GM23338 (cell line): ENCODE results near the gene TOGARAM1. TPM values are rescaled to one million over a fixed set of nuclear protein-coding genes. Genes with fewer than 3 reads are reported as not detected.

ENCODE experiments used
- ATAC-seq: fragments of 200-7000 bp; cut with Tn5 transposase; 3 replicates; pipeline ENCODE4 v1.9.1; 2020
- DNase-seq: peaks from one replicate; pipeline ENCODE4 v3.0.0-alpha.2; 2015; ENCODE audit warnings: low spot score
- H2AFZ ChIP-seq: fragments of 200-600 bp; sonication (generic); 2 replicates; pipeline ENCODE4 v1.8.0; 2016; ENCODE audit warnings: antibody characterized with exemption, mild to moderate bottlenecking, moderate library complexity
- H3F3A ChIP-seq: fragments of 200-600 bp; sonication (generic); replicated peaks from 2 replicates; pipeline ENCODE4 v1.8.0; 2017; ENCODE audit warnings: antibody characterized with exemption, mixed run types, low read depth
- H3K27ac ChIP-seq: fragments of 200-600 bp; sonication (generic); 2 replicates; pipeline ENCODE4 v1.6.1; 2016; ENCODE audit warnings: low read depth
- H3K27me3 ChIP-seq: fragments of 200-600 bp; sonication (generic); 2 replicates; pipeline ENCODE4 v1.8.0; 2016; ENCODE audit warnings: mild to moderate bottlenecking, mixed run types, moderate library complexity; ENCODE audit not compliant: insufficient read depth
- H3K36me3 ChIP-seq: fragments of 200-600 bp; sonication (generic); 2 replicates; pipeline ENCODE4 v1.8.0; 2016; ENCODE audit warnings: mild to moderate bottlenecking; ENCODE audit not compliant: insufficient read depth
- H3K4me1 ChIP-seq: fragments of 200-600 bp; sonication (generic); 2 replicates; pipeline ENCODE4 v1.8.0; 2016; ENCODE audit warnings: mild to moderate bottlenecking, moderate library complexity; ENCODE audit not compliant: insufficient read depth
- H3K4me2 ChIP-seq: fragments of 200-600 bp; sonication (generic); 2 replicates; pipeline ENCODE4 v1.7.1; 2017; ENCODE audit warnings: mixed run types
- H3K4me3 ChIP-seq: fragments of 200-600 bp; sonication (generic); 2 replicates; pipeline ENCODE4 v1.6.1; 2016; ENCODE audit warnings: mixed run types
- H3K79me2 ChIP-seq: fragments of 200-600 bp; sonication (generic); replicated peaks from 2 replicates; pipeline ENCODE4 v1.8.0; 2017; ENCODE audit warnings: mild to moderate bottlenecking; ENCODE audit not compliant: insufficient read depth
- H3K9me2 ChIP-seq: fragments of 200-600 bp; sonication (generic); 2 replicates; pipeline ENCODE4 v1.8.0; 2017; ENCODE audit not compliant: insufficient read depth
- H4K20me1 ChIP-seq: fragments of 200-600 bp; sonication (generic); replicated peaks from 2 replicates; pipeline ENCODE4 v1.8.0; 2017; ENCODE audit warnings: mild to moderate bottlenecking; ENCODE audit not compliant: insufficient read depth
- H3K27ac Mint-ChIP-seq: 2 replicates; pipeline ENCODE4 v1.8.0; 2020; ENCODE audit warnings: inconsistent platforms, mild to moderate bottlenecking, moderate library complexity, mixed read lengths
- H3K27me3 Mint-ChIP-seq: 3 replicates; pipeline ENCODE4 v1.8.0; 2022; ENCODE audit warnings: low read depth, mild to moderate bottlenecking, moderate library complexity, mixed read lengths, inconsistent platforms; ENCODE audit not compliant: insufficient read depth, poor library complexity
- H3K36me3 Mint-ChIP-seq: 3 replicates; pipeline ENCODE4 v1.8.0; 2021; ENCODE audit warnings: low read depth, mild to moderate bottlenecking, inconsistent platforms, moderate library complexity, mixed read lengths
- H3K4me1 Mint-ChIP-seq: 3 replicates; pipeline ENCODE4 v1.8.0; 2020; ENCODE audit warnings: mild to moderate bottlenecking, inconsistent platforms, mixed read lengths
- H3K4me3 Mint-ChIP-seq: 3 replicates; pipeline ENCODE4 v1.8.0; 2021; ENCODE audit warnings: moderate library complexity, mild to moderate bottlenecking, inconsistent platforms, mixed read lengths
- H3K9me3 Mint-ChIP-seq: 3 replicates; pipeline ENCODE4 v1.8.0; 2020; ENCODE audit warnings: moderate library complexity, mild to moderate bottlenecking, inconsistent platforms, mixed read lengths
- ETS1 ChIP-seq: IDR thresholded peaks from 2 replicates; pipeline ENCODE4 v1.6.1; 2016; ENCODE audit warnings: antibody characterized with exemption
- EZH2 ChIP-seq: fragments of 200-600 bp; sonication (generic); IDR thresholded peaks from one replicate; pipeline ENCODE4 v1.8.0; 2017; ENCODE audit warnings: antibody characterized with exemption, mild to moderate bottlenecking, low read depth; ENCODE audit not compliant: unreplicated experiment
- EZH2phosphoT487 ChIP-seq: fragments of 200-600 bp; sonication (generic); IDR thresholded peaks from one replicate; pipeline ENCODE4 v1.8.1; 2018; ENCODE audit warnings: antibody characterized with exemption; ENCODE audit not compliant: unreplicated experiment
- JUNB ChIP-seq: IDR thresholded peaks from one replicate; pipeline ENCODE4 v1.6.1; 2016; ENCODE audit warnings: antibody characterized with exemption; ENCODE audit not compliant: unreplicated experiment
- NANOG ChIP-seq: IDR thresholded peaks from 2 replicates; pipeline ENCODE4 v1.6.1; 2016; ENCODE audit warnings: antibody characterized with exemption, borderline replicate concordance
- POLR2AphosphoS5 ChIP-seq: IDR thresholded peaks from 2 replicates; pipeline ENCODE4 v1.6.1; 2016; ENCODE audit warnings: antibody characterized with exemption, low read depth
- STAT1 ChIP-seq: IDR thresholded peaks from one replicate; pipeline ENCODE4 v1.6.1; 2016; ENCODE audit warnings: antibody characterized with exemption; ENCODE audit not compliant: unreplicated experiment
- ZNF114 ChIP-seq: fragments of 250-450 bp; sonication (Bioruptor Pico); IDR thresholded peaks from 2 replicates; pipeline ENCODE4 v1.5.0; 2020; ENCODE audit warnings: mild to moderate bottlenecking, moderate library complexity
- ZNF331 ChIP-seq: fragments of 250-450 bp; sonication (Bioruptor Pico); IDR thresholded peaks from 2 replicates; pipeline ENCODE4 v1.5.0; 2020; ENCODE audit warnings: low read depth, mild to moderate bottlenecking, moderate library complexity
- ZNF462 ChIP-seq: fragments of 250-450 bp; sonication (Bioruptor Pico); IDR thresholded peaks from 2 replicates; pipeline ENCODE4 v1.5.0; 2020; ENCODE audit warnings: mild to moderate bottlenecking, moderate library complexity
- polyA plus RNA-seq: library from polyadenylated mRNA; unstranded; fragments of >200 nt; fragmentation: Nextera tagmentation; extraction: Ambion mirVana; gene quantifications from 2 replicates; pipeline ENCODE4 v1.2.1, GENCODE V29; 2016
- total RNA-seq: library from RNA; depleted of rRNA; stranded (reverse); fragments of >200 nt; shearing (Covaris generic); gene quantifications from 2 replicates; pipeline ENCODE4 v1.2.3, GENCODE V29; 2014
- TF ChIP-seq, protein P1 (sequence below): IDR thresholded peaks from one replicate; pipeline ENCODE4 v1.6.1; 2018; ENCODE audit warnings: antibody characterized with exemption; ENCODE audit not compliant: unreplicated experiment
- TF ChIP-seq, protein P2 (sequence below), 2 experiments: fragments of 200-600 bp in 1 of 2; sonication (generic) in 1 of 2; conservative IDR thresholded peaks; 2 replicates each; pipeline versions ENCODE4 v1.5.1 to v1.6.1; 2016 to 2017; ENCODE audit warnings: antibody characterized with exemption in 2 of 2, low read depth in 2 of 2, mild to moderate bottlenecking in 2 of 2, moderate library complexity in 1 of 2

The TOGARAM1 gene
- total and polyA plus RNA-seq, 2 experiments from 2014 or later, result 9.6 to 9.8 TPM

- Histone ChIP-seq H3K9me2 (no peaks in the 10 kb centered on the region), H3K79me2 (peaks cover 82% of the 10 kb centered on the region), H3K36me3 (no peaks in the 10 kb centered on the region), H3F3A (no peaks in the 10 kb centered on the region), H4K20me1 (peaks cover under 1% of the 10 kb centered on the region; the same call in 1 of the 2 replicates), H3K27me3 (no peaks in the 10 kb centered on the region), H3K4me3 (peak overlapping the region; percentile 75), H3K4me2 (peak overlapping the region; percentile 88), H3K27ac (peak overlapping the region; percentile 24; the same call in 1 of the 2 replicates), H3K4me1 (peaks cover 21% of the 10 kb centered on the region), H2AFZ (peak overlapping the region; percentile 4)
- peak; percentile 66 for DNase-seq
- ATAC-seq, result peak; percentile 43
- peaks cover 2% of the 10 kb centered on the region for H3K27me3 Mint-ChIP-seq
- no peaks in the 10 kb centered on the region for H3K9me3 Mint-ChIP-seq
- peaks cover 12% of the 10 kb centered on the region; the same call in 2 of the 3 replicates for H3K36me3 Mint-ChIP-seq
- H3K4me3 Mint-ChIP-seq, result no peak overlapping the region
- peaks cover 29% of the 10 kb centered on the region; the same call in 2 of the 3 replicates for H3K4me1 Mint-ChIP-seq
- H3K27ac Mint-ChIP-seq, result no peak overlapping the region
- TF ChIP-seq ETS1, result no peak
- TF ChIP-seq ZNF331 (CRISPR knock-in tag), result no peak
- no peak for TF ChIP-seq ZNF462
- TF ChIP-seq EZH2phosphoT487, result no peak
- TF ChIP-seq, protein P1, sequence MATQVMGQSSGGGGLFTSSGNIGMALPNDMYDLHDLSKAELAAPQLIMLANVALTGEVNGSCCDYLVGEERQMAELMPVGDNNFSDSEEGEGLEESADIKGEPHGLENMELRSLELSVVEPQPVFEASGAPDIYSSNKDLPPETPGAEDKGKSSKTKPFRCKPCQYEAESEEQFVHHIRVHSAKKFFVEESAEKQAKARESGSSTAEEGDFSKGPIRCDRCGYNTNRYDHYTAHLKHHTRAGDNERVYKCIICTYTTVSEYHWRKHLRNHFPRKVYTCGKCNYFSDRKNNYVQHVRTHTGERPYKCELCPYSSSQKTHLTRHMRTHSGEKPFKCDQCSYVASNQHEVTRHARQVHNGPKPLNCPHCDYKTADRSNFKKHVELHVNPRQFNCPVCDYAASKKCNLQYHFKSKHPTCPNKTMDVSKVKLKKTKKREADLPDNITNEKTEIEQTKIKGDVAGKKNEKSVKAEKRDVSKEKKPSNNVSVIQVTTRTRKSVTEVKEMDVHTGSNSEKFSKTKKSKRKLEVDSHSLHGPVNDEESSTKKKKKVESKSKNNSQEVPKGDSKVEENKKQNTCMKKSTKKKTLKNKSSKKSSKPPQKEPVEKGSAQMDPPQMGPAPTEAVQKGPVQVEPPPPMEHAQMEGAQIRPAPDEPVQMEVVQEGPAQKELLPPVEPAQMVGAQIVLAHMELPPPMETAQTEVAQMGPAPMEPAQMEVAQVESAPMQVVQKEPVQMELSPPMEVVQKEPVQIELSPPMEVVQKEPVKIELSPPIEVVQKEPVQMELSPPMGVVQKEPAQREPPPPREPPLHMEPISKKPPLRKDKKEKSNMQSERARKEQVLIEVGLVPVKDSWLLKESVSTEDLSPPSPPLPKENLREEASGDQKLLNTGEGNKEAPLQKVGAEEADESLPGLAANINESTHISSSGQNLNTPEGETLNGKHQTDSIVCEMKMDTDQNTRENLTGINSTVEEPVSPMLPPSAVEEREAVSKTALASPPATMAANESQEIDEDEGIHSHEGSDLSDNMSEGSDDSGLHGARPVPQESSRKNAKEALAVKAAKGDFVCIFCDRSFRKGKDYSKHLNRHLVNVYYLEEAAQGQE, result no peak
- TF ChIP-seq, protein P2, sequence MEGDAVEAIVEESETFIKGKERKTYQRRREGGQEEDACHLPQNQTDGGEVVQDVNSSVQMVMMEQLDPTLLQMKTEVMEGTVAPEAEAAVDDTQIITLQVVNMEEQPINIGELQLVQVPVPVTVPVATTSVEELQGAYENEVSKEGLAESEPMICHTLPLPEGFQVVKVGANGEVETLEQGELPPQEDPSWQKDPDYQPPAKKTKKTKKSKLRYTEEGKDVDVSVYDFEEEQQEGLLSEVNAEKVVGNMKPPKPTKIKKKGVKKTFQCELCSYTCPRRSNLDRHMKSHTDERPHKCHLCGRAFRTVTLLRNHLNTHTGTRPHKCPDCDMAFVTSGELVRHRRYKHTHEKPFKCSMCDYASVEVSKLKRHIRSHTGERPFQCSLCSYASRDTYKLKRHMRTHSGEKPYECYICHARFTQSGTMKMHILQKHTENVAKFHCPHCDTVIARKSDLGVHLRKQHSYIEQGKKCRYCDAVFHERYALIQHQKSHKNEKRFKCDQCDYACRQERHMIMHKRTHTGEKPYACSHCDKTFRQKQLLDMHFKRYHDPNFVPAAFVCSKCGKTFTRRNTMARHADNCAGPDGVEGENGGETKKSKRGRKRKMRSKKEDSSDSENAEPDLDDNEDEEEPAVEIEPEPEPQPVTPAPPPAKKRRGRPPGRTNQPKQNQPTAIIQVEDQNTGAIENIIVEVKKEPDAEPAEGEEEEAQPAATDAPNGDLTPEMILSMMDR (conservative IDR thresholded peaks at IDR 0.05; ENCODE audit: low read depth in 2 of 2), result no peak
- no peak for TF ChIP-seq STAT1
- no peak for TF ChIP-seq ZNF114 (CRISPR knock-in tag)
- no peak for TF ChIP-seq NANOG
- no peak; the same call in 1 of the 2 replicates for TF ChIP-seq POLR2AphosphoS5
- TF ChIP-seq JUNB, result no peak
- TF ChIP-seq EZH2, result no peak
Observed at GRCh38 chr14:44962334-44963043, 499 bp downstream of the TOGARAM1 start.
